NCI-H524 treated with DMSO at 0.1 percent for 48 hours (cell line): ENCODE measurements around the gene VASP.
A peak's percentile ranks its signal among the peaks of the same experiment; 100 is the strongest.

Experiments
- DNase-seq: peaks from one replicate; lab custom pipeline; 2025; lab: John Stamatoyannopoulos, UW

Gene VASP

GRCh38 chr19:45473682-45474605, 33.3 kb upstream of the VASP start:
- no peak for DNase-seq

GRCh38 chr19:45474606-45475521, 32.4 kb upstream of the VASP start:
- DNase-seq = no peak

- no peak for DNase-seq
Observed at GRCh38 chr19:45475537-45476291, 31.6 kb upstream of the VASP start.

GRCh38 chr19:45476304-45476703, 31.0 kb upstream of the VASP start:
- no peak for DNase-seq

GRCh38 chr19:45477186-45477585, 30.1 kb upstream of the VASP start:
- no peak for DNase-seq

GRCh38 chr19:45477713-45478453, 29.4 kb upstream of the VASP start:
- DNase-seq = no peak

GRCh38 chr19:45478454-45479238, 28.6 kb upstream of the VASP start:
- peak; percentile 66 for DNase-seq

- no peak for DNase-seq
Observed at GRCh38 chr19:45483033-45483432, 24.2 kb upstream of the VASP start.

- no peak for DNase-seq
Observed at GRCh38 chr19:45484273-45484945, 22.9 kb upstream of the VASP start.

GRCh38 chr19:45485305-45486077, 21.8 kb upstream of the VASP start:
- peak; percentile 68 for DNase-seq

- DNase-seq = no peak
Observed at GRCh38 chr19:45488708-45489107, 18.6 kb upstream of the VASP start.

GRCh38 chr19:45489216-45489855, 17.9 kb upstream of the VASP start:
- DNase-seq = no peak

- no peak for DNase-seq
Observed at GRCh38 chr19:45492137-45492626, 15.1 kb upstream of the VASP start.

- DNase-seq = no peak
Observed at GRCh38 chr19:45492627-45493470, 14.4 kb upstream of the VASP start.

GRCh38 chr19:45494261-45494916, 12.9 kb upstream of the VASP start:
- DNase-seq = no peak

- DNase-seq = no peak
Observed at GRCh38 chr19:45495178-45495577, 12.1 kb upstream of the VASP start.

- no peak for DNase-seq
Observed at GRCh38 chr19:45496349-45496953, 10.8 kb upstream of the VASP start.
